Measurements from ENCODE around the gene ZSWIM5.

DNA sequence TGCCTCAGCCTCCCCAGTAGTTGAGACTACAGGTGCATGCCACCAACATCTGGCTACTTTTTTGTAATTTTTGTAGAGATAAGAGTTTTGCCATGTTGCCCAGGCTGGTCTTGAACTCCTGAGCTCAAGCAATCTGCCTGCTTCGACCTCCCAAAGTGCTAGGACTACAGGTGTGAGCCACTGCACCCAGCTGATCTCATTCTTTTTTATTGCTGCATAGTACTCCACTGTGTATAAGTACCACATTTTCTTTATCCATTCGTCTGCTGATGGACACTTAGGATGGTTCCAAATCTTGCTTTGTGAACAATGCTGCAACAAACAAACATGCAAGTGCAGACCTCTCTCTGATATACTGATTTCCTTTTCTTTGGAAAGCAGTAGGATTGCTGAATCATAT lies 134.8 kb downstream of the ZSWIM5 start:
- TF ChIP-seq, protein P1, sequence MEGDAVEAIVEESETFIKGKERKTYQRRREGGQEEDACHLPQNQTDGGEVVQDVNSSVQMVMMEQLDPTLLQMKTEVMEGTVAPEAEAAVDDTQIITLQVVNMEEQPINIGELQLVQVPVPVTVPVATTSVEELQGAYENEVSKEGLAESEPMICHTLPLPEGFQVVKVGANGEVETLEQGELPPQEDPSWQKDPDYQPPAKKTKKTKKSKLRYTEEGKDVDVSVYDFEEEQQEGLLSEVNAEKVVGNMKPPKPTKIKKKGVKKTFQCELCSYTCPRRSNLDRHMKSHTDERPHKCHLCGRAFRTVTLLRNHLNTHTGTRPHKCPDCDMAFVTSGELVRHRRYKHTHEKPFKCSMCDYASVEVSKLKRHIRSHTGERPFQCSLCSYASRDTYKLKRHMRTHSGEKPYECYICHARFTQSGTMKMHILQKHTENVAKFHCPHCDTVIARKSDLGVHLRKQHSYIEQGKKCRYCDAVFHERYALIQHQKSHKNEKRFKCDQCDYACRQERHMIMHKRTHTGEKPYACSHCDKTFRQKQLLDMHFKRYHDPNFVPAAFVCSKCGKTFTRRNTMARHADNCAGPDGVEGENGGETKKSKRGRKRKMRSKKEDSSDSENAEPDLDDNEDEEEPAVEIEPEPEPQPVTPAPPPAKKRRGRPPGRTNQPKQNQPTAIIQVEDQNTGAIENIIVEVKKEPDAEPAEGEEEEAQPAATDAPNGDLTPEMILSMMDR (IDR thresholded peaks at IDR 0.05), result no peak
- TF ChIP-seq POLR2A (IDR thresholded peaks at IDR 0.05), result no peak
